Forelimb muscle (tissue), 1 donor: ENCODE data around the gene KCNH2. TPM values are rescaled to one million over a fixed set of nuclear protein-coding genes. Genes with fewer than 3 reads are reported as not detected.
"Not testable (repeated sequence)": the region's sequence is repeated elsewhere in the genome, so short reads cannot be mapped to it uniquely, and the experiment has no call there.

Experiments used
- DNase-seq: peaks from one replicate; pipeline ENCODE4 v3.0.0-alpha.2; 2013; ENCODE audit warnings: low read depth
- polyA plus RNA-seq: library from polyadenylated mRNA; unstranded; fragments of 120-200 nt; gene quantifications from one replicate; pipeline ENCODE4 v1.2.1, GENCODE V29; 2013; ENCODE audit not compliant: insufficient read length

Gene KCNH2
- polyA plus RNA-seq, 1 donor, result 24.5 TPM

DNA sequence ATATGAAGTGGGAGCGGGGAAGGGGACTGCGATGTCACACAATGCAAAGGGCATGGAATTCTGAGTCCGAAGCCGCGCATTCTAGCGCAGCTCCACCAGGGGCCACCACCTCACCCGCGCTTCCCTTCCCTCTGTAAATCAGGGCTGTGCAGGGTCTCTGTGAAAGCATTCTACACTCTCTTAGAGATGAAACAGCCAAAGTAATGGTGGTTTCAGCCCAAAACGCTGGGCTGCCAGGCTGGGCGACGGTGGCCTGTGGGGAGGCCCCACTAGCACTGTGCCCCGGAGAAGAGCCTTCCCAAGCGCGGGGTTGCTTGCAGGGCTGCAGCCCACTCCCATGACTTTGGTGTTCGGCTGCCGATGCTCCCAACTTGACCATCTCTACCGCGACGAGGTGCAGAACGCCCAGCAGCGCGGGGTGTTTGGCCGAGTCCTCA, 34.8 kb upstream of the KCNH2 start:
- DNase-seq, result no peak

DNA sequence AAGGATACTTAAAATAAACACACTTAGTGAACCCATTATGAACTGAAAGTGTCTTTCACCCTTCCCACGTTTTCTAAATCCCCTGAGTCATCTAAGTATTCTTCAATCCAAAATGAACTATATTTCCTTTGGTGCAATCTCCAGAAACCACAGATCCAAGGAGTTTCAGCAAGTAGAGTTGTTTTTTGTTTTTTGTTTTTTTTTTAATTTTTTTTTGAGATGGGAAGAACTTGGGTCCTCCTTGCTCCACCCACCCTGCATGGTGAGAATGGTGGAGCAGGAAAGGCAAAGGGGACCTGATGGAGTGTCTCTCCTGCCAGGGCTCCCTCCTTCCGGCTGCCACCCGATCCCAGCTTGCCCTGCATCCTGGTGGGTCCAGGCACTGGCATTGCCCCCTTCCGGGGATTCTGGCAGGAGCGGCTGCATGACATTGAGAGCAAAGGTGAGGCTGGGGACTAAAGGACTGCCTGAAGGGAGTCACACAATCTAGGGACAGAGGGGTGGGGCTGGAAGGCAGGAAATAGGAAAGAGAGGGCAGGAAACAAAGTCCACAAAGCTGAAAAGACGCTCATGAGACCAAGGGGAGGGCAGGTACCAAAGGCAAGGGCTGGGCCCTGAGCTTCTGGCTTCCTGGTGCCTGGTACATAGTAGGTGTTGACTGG, 34.0 kb upstream of the KCNH2 start:
- no peak for DNase-seq

DNA sequence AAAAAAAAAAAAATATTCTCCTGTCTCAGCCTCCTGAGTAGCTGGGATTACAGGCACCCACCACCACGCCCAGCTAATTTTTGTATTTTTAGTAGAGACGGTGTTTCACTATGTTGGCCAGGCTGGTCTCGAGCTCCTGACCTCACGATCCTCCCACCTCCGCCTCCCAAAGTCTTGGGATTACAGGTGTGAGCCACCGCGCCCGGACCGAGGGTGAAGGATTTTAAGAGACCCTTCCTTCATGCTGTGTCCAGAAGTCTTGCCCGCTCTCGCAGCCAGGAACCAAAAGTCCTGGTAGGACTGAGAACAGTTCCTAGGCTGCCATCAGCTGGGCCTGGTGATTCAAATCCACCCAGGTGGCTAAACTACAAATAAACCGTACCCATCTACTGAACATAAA, 33.5 kb upstream of the KCNH2 start:
- not testable (repeated sequence) for DNase-seq

DNA sequence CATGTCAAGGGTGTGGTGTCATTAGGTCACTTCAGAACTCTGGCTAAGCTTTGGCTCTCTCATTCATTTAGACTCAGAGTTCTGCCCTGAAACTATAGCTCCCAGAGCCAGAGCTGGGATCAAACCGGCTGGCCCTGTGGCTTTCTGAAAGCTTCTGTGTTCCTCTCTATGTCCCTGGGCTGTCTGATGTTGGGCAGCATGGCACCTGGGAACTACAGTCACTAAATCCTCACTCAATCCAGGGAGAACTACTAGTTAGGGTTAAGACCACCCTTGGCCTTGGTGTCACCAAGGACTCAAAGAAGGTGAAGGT, 32.9 kb upstream of the KCNH2 start:
- DNase-seq, result no peak

DNA sequence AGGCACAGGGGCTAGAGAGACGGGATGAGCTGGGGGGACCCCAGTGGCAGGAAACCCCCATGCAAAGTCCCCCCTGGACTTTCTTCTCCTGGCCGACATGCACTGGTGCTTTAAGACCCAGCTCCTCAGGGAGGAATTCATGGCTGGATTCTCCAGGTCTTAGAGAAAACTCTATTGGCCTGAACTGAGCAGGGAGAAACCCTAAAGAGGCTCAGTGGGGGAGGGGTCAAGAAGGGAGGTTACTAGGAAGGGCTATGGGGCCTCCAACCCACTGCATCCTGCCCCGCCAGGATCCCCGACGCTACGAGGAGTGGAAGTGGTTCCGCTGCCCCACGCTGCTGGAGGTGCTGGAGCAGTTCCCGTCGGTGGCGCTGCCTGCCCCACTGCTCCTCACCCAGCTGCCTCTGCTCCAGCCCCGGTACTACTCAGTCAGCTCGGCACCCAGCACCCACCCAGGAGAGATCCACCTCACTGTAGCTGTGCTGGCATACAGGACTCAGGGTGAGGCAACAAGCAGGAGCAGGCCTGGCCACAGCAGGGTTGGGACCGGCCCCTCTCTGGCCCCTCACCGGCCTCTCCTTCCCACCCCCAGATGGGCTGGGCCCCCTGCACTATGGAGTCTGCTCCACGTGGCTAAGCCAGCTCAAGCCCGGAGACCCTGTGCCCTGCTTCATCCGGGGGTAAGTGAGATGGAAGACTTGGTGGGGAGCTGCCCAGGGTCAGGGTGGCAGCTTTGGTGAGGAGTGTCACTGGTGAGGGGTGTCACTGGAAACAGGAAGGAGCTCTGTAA, 32.4 kb upstream of the KCNH2 start:
- no peak for DNase-seq

DNA sequence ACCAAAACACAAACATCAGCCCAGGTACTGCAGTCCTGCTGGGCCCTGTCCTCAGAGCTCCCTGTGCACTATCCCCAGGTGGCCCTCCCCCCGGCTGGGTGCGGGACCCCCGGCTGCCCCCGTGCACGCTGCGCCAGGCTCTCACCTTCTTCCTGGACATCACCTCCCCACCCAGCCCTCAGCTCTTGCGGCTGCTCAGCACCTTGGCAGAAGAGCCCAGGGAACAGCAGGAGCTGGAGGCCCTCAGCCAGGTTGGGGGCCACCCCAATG, 31.9 kb upstream of the KCNH2 start:
- no peak for DNase-seq

DNA sequence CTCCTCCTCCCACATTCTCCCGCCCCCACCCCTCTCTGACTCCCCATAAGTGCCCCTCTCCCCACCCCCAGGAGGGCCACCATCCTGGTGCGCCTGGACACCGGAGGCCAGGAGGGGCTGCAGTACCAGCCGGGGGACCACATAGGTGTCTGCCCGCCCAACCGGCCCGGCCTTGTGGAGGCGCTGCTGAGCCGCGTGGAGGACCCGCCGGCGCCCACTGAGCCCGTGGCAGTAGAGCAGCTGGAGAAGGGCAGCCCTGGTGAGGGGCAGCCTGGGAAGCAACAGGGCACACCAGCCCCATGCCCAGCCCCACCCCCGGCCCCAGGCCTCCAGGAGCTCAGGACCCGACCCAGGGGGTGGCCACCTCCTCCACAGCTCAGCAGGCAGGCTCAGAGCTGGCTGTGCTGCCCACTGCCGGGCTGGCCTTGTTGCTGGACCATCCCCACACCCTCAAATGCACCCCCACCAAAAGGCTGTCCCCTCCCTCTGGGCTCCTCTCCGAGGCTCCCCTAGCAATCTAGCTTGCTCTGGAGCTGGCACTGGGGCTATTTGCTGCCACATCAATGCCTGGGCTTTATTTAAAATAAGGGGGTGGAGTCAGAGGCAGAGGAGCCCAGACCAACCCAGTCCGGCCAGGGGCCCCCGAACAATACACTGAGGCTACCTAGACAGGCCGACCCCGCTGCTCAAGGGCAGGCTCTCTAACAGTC, 31.4 kb upstream of the KCNH2 start:
- DNase-seq, result no peak

DNA sequence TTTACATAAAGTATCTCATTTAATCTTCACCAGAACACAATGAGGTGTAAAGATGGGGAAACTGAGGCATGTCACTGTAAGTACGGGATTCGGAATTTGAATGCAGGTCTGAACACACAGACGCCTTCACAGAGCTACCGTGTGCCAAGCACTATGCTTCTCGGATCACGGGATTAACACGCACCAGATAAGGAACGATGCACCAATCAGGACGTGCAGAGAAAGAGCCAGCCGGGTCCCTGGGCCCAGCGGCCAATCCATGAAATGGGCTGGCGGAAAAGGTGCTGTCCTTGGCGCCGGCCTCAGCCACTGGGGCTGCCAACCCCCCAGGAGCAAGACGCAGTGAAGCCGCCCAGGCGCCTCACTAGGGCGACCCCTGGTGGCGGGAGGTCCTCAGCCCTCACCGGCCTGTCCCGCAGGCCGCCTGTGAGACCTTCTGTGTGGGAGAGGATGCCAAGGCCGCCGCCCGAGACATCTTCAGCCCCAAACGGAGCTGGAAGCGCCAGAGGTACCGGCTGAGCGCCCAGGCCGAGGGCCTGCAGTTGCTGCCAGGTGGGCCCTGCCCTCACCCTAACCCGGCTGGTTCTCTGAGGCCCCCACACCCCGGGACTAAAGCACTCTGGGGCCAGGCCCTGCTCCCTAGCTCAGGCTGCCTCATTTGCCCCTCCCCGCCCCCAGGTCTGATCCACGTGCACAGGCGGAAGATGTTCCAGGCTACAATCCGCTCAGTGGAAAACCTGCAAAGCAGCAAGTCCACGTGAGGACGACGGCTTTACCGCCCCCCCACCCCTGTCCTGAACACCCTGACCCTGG, 30.6 kb upstream of the KCNH2 start:
- DNase-seq, result no peak

DNA sequence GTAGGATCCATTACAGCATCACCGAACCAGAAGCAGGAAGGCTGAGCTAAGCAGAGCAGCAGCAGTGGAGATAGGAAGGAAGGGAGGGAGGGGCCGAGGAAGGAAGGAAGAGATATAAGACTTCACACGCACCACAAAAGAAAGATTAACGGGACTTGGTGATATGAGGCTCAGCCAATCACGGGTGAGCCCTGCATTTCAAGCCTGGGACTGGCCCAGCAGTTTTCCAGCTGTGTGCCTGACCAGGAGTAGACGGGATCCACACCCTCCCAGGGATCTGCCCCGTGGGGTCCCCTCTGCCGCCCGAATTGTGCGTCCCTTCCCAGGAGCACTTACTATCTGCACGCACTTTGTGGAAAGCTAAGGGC, 30.0 kb upstream of the KCNH2 start:
- no peak for DNase-seq

DNA sequence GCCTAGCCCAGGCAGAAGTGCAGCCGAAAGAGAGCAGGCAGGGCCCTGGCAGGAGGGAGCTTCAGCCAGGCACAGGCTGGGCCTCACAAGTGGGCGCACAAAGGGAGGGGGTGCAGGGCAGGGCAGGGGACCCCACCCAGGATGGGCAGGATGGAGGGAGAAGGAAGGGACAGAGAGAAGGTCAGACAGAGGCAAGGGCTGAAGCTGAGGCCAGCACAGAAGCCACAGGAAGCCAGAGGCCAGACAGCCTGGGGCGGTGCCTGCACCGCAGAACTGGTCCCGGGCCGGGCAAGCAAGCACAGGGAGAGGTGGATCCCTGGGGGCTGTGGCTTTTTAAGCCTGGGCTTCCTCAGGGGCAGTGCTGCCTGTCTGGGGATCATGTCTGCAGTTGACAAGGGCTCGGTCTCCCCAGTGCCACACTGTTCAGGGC, 29.4 kb upstream of the KCNH2 start:
- no peak for DNase-seq

DNA sequence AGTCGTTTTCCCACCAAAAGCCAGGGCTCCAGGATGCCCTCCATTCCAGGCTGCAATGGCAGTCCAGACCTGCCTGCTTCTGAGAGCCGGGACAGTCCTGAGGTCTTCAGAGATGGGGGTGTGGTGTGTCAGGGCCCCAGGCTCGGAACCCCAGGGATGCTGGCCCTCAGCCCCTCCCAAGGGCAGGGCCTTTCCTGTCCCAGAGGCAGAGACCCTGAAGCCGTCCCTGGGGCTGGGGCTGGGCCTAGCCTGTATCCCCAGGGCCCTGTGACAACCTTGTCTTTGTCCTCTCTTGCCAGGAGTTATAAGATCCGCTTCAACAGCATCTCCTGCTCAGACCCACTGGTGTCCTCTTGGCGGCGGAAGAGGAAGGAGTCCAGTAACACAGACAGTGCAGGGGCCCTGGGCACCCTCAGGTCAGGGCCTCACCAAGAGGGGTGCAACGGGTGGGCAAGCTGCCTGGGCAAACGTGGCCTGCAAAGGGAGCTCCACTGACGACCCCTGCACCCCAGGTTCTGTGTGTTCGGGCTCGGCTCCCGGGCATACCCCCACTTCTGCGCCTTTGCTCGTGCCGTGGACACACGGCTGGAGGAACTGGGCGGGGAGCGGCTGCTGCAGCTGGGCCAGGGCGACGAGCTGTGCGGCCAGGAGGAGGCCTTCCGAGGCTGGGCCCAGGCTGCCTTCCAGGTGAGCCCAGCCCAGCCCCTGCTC, 28.6 kb upstream of the KCNH2 start:
- DNase-seq, result no peak

DNA sequence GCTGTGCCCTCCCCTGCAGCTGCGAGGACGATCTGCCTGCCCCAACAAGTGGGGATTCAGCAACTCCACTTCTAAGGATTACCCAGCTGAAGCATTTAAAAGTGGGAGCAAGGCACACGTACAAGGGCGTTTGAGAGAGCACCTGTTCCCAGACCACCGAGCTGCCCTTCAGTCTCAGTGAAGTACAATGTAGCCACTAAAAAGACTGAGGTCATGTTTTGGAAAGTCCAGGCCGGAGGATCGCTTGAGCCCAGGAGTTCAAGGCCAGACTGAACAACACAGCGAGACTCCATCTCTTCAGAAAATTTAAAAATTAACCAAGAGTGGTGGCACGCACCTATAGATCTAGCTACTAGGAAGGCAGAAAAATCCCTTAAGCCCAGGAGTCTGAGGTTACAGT, 27.4 kb upstream of the KCNH2 start:
- DNase-seq, result no peak

DNA sequence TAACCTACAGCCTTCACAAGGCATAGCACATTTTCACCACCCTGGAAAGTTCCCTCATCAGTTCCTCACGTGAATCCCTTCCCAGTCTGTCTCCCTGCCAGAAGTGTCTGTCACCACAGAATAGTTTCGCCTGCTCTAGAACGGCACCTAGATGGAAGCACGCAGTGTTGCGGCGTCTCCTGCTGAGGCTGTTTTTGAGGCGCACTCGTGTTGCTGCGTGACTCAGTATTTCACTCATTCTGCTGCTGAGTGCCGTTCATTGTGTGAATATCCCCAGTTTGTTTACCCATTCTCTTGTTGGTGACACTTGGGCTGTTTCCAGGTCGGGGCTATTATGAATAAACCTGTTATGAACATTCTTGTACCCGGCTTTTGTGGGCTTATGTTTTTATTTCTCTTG, 25.5 kb upstream of the KCNH2 start:
- DNase-seq, result no peak

DNA sequence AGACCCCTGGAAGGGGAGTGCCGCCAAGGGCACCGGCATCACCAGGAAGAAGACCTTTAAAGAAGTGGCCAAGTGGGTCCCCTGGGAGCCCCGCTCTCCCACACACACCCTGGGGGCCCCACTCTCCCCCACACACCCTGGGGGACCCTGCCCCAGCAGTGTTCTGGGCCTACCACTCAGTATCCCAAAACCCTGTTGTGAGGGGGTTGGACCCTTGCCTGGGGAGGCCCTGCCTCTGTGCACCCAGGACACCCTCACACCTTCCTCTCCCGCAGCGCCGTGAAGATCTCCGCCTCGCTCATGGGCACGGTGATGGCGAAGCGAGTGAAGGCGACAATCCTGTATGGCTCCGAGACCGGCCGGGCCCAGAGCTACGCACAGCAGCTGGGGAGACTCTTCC, 23.4 kb upstream of the KCNH2 start:
- DNase-seq, result no peak

DNA sequence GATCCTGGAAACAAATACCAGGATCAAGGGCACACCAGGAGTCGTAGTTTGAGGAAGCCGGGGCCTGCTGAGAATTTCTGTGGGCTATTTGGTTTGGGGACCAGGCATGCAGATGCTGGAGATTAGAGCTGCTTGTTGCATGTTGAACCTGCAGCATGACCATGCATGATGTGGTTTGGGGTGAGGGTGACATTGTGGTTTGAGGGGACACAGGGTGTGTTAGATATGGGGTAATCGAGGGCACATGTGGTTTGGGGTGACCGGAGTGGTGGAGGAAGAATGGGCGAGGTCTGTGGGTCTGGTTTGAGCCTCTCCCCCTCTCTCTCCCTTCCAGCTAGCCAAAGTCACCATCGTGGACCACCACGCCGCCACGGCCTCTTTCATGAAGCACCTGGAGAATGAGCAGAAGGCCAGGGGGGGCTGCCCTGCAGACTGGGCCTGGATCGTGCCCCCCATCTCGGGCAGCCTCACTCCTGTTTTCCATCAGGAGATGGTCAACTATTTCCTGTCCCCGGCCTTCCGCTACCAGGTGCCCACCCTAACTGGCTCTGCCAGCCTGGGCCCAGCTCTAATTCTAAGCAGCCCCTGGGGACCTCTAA, 22.9 kb upstream of the KCNH2 start:
- DNase-seq, result no peak

DNA sequence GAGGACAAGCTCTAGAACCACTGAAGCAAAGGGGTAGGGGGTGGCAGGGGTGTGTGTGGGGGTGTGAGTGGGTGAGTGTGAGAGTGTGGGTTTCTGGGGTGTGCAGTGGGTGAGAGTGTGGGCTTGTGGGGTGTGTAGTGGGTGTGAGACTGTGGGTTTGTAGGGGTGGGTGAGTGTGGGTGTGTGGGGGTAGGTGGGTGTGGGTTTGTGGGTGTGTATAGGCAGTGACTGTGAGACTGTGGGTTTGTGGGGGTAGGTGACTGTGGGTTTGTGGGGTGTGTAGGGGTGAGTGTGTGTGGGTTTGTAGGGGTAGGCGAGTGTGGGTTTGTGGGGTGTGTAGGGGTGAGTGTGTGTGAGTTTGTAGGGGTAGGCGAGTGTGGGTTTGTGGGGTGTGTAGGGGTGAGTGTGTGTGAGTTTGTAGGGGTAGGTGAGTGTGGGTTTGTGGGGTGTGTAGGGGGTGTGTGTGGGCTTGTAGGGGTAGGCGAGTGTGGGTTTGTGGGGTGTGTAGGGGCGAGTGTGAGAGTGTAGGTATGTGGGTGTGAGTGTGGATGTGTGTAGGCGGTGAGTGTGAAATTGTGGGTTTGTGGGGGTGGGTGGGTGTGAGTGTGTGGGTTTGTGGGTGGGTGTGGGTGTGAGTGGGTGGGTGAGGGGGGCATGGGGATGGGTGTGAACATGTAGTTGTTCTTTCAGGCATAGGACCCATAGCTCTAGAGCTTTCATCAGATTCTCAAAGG, 21.5 kb upstream of the KCNH2 start:
- DNase-seq, result no peak

DNA sequence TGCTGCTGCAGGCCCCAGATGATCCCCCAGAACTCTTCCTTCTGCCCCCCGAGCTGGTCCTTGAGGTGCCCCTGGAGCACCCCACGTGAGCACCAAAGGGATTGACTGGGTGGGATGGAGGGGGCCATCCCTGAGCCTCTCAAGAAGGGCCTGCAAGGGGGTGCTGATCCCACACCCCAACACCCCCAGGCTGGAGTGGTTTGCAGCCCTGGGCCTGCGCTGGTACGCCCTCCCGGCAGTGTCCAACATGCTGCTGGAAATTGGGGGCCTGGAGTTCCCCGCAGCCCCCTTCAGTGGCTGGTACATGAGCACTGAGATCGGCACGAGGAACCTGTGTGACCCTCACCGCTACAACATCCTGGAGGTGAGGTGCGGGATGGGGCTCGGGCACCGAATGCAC, 20.9 kb upstream of the KCNH2 start:
- no peak for DNase-seq

DNA sequence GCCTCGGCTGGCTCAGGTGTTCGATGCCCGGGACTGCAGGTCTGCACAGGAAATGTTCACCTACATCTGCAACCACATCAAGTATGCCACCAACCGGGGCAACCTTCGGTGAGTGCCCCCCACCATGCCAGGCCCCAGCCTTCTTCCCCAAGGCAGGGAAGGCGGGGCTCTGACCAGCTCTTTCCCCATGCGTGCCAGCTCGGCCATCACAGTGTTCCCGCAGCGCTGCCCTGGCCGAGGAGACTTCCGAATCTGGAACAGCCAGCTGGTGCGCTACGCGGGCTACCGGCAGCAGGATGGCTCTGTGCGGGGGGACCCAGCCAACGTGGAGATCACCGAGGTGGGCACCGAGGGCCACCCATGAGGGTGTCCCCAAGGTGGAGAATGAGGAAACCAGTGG, 20.2 kb upstream of the KCNH2 start:
- DNase-seq, result no peak

DNA sequence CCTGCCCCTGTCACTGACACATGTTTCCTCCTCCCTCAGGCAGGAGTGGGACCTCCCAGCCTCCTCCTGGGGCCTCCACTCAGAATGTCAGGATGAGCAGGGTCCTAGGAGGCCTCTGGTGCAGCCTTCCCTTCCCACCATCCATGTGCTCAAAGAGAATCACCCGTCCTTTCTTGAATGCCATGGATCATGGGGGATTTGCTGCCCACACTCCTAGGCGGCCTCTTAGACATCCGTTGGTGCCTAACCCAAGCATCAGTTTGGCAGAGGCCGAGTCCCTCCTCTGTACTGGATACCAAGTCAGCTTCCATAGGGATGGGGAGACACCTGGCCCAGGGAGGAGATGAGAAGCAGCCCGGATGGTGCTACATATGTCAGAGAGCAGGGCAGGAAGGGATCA, 19.7 kb upstream of the KCNH2 start:
- DNase-seq, result no peak

DNA sequence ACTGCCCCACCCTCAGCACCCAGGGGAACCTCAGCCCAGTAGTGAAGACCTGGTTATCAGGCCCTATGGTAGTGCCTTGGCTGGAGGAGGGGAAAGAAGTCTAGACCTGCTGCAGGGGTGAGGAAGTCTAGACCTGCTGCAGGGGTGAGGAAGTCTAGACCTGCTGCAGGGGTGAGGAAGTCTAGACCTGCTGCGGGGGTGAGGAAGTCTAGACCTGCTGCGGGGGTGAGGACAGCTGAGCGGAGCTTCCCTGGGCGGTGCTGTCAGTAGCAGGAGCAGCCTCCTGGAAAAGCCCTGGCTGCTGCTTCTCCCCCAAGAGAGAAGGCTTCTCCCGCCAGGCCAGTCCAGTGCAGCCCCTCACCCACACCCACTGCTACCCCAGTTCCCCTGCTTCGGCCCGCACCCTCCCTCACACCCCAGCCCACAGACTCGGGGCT, 19.0 kb upstream of the KCNH2 start:
- no peak for DNase-seq
